Islet of Langerhans (tissue), 1 donor: Measurements from ENCODE around the gene PCCB.
"Not testable (repeated sequence)": the region's sequence is repeated elsewhere in the genome, so short reads cannot be mapped to it uniquely, and the experiment has no call there.

Source experiments
- FAIRE-seq: peaks from one replicate; lab custom pipeline; 2011; peaks lifted over from hg19 to GRCh38; lab: Jason Lieb, UNC

The PCCB gene

GRCh38 chr3:136263251-136263650 lies 13.1 kb downstream of the PCCB start:
- FAIRE-seq: no peak

- FAIRE-seq: not testable (repeated sequence)
Observed at GRCh38 chr3:136266468-136267125, 16.5 kb downstream of the PCCB start.

DNA sequence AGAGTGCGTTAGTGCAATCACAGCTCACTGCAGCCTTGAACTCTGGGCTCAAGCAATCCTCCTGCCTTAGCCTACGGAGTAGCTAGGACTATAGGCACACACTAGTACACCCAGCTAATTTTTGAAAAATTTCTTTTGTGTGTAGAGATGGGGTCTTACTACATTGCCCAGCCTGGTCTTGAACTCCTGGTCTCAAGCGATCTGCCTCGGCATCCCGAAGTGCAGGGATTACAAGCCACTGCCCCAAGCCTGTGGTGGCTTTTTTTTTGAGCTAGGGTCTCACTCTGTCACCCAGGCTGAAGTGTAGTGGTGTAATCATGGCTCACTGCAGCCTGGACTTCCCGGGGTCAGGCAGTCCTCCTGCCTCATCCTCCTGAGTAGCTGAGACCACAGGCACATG lies 17.1 kb downstream of the PCCB start:
- FAIRE-seq: no peak

- no peak for FAIRE-seq
Observed at GRCh38 chr3:136270179-136270578, 20.0 kb downstream of the PCCB start.

GRCh38 chr3:136271626-136272025 lies 21.5 kb downstream of the PCCB start:
- FAIRE-seq: not testable (repeated sequence)

GRCh38 chr3:136276049-136276755 lies 26.1 kb downstream of the PCCB start:
- no peak for FAIRE-seq

- no peak for FAIRE-seq
Observed at GRCh38 chr3:136277115-136277514, 27.0 kb downstream of the PCCB start.

DNA sequence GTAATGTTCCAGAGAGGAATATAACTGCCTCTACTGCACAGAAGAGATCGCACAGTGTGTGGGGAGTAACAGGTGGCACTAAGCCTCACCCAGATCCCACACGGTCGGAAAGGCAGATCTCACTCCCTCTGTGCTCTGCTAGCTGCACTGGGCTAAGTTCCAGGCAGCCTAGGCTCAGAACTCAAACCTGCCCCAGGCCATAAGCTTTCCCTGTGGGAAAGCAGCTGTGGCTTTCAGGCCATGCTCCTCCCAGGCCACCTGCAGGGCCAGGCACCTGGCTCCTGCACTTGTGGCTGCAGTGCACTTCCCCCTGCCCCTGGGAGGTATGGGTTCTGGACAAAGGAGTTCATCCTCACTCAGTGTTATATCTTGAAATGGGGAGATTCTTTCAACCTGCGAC lies 27.5 kb downstream of the PCCB start:
- FAIRE-seq: no peak

DNA sequence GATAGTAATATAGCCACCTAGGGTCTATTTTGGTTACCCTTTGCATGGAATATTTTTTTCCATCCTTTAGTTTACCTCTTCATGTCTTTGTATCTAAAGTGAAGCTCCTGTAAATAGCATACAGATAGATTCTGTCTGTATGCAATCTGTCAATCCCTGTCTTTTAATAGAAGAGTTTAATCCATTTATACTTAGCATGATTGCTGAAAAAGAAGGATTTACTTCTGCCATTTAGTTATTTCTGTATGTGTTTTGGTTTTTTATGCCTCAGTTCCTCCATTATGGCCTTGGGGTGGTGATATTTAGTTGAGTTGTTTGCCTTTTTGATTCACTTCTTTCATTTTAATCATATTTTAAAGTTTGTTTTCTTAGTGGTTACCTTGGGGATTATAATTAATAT lies 29.0 kb downstream of the PCCB start:
- no peak for FAIRE-seq

DNA sequence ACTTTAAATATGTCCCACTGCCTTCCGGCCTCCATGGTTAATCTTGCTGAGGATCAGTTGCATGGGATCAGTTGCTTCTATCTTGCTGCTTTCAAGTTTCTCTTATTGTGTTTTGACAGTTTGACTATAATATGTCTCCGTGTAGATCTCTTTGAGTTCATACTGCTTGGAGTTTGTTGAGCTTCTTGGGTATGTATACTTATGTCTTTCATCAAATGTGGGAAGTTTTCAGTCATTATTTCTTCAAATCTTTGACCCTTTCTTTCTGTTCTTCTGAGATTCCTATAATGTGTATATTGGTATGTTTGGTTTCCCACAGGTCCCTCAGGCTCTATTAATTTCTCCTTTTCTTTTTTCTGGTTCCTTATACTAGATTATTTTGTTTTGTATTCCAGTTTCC lies 30.8 kb downstream of the PCCB start:
- no peak for FAIRE-seq

- no peak for FAIRE-seq
Observed at GRCh38 chr3:136281966-136282520, 31.9 kb downstream of the PCCB start.

GRCh38 chr3:136283627-136284026 lies 33.5 kb downstream of the PCCB start:
- no peak for FAIRE-seq

GRCh38 chr3:136291302-136291701 lies 41.2 kb downstream of the PCCB start:
- FAIRE-seq: no peak

DNA sequence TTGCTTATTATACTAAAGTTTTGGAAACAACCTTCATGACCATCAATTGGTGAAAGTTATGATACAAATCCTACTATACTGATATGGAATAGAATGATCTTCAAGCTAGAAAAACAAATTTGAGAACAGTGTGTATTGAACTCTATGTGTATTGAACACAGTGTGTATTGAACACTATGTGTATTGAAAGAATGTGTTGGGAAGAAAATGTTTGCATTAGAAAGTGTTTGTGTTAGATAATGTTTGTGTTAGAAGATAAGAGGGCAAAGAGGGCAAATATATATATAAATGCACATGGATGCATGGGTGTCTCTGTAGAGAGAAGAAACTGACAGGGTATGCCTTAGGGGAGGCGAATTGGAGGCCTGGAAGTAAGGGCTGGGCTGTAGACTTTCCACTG lies 42.4 kb downstream of the PCCB start:
- FAIRE-seq: no peak

- FAIRE-seq: no peak
Observed at GRCh38 chr3:136293279-136293678, 43.1 kb downstream of the PCCB start.

GRCh38 chr3:136294176-136294575 lies 44.0 kb downstream of the PCCB start:
- no peak for FAIRE-seq

DNA sequence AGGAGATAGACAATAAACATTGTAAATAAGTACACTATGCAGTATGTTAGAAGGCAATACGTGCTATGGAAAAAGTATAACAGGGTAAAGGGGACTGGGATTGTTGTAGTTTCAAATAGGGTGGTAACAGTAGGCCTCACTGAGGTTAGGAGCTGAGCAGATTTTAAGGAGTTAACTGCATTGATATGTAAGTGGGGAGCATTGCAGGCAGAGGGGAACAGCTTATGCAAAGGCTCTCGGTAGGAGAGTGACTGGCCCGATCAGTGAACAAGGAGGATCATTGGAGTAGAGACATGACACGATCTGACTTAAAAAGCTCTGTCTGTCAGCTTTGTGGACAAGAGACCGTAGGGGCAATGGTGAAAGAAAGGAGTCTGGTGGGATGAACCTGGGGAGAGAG lies 46.8 kb downstream of the PCCB start:
- FAIRE-seq: no peak

DNA sequence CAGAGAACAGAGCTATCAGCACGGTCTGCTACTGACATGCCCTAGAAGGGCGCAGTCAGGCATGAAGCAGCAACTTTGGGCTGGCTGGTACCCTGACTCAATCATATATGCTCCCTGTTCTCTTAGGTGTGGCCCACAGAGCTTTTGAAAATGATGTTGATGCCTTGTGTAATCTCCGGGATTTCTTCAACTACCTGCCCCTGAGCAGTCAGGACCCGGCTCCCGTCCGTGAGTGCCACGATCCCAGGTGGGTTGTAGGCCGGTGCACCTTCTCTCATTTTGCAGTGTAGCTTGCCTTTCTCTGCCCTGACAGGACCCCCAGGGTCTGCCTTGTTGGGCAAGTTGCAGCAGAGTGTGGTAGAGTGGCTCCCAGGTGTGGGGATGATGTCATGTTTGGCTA lies 47.7 kb downstream of the PCCB start:
- FAIRE-seq: no peak

- FAIRE-seq: no peak
Observed at GRCh38 chr3:136300444-136300843, 50.3 kb downstream of the PCCB start.

GRCh38 chr3:136305879-136306278 lies 55.7 kb downstream of the PCCB start:
- no peak for FAIRE-seq

DNA sequence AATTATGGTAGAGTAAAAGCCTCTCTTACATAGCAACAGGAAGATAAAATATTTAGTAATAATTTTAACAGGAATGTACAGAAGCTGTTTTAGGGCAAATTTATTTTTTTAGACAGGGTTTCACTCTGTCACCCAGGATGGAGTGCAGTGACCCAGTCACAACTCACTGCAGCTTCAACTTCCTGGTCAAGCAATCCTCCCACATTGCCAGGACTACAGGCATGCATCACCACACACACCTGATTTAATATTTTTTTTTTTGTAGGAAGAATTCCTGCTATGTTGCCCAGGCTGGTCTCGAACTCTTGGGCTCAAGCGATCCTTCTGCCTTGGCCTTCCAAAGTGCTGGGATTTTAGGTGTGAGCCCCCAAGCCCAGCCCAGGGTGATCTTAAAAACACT lies 61.1 kb downstream of the PCCB start:
- FAIRE-seq: no peak

GRCh38 chr3:136311968-136312367 lies 61.8 kb downstream of the PCCB start:
- no peak for FAIRE-seq

- FAIRE-seq: no peak
Observed at GRCh38 chr3:136326316-136326715, 76.2 kb downstream of the PCCB start.

GRCh38 chr3:136327671-136328070 lies 77.5 kb downstream of the PCCB start:
- no peak for FAIRE-seq
